Endothelial cell of umbilical vein (primary cell): ENCODE measurements around the gene AIF1. TPM values are rescaled to one million over a fixed set of nuclear protein-coding genes. Genes with fewer than 3 reads are reported as not detected.

Source experiments
- BruUV-seq: library from RNA; stranded (reverse); fragments of 400-500 nt; replicated peaks from 2 replicates; lab custom pipeline; 2021; lab: Mats Ljungman, UMichigan
- CTCF ChIA-PET: fragments of 300-600, 350-600 bp; sonication (Branson Sonifier 250); formaldehyde crosslinking; loops from one replicate; lab custom pipeline; 2021; ENCODE audit warnings: antibody characterized with exemption, inconsistent platforms; lab: Charles Lee
- POLR2A ChIA-PET: fragments of 300-600, 350-600 bp; sonication (Branson Sonifier 250); formaldehyde crosslinking; loops from one replicate; lab custom pipeline; 2021; ENCODE audit warnings: antibody characterized with exemption, inconsistent platforms; lab: Charles Lee
- DNase-seq: peaks from one replicate; pipeline ENCODE4 v3.0.0-alpha.2; 2011; ENCODE audit warnings: low read depth, low spot score
- FAIRE-seq: peaks from 2 replicates; lab custom pipeline; 2011; peaks lifted over from hg19 to GRCh38; lab: Jason Lieb, UNC
- H2AFZ ChIP-seq: 2 replicates; pipeline ENCODE4 v1.6.0; 2012; ENCODE audit warnings: low read depth, low read length, control low read depth, inconsistent platforms
- H3K27ac ChIP-seq: 2 replicates; pipeline ENCODE4 v1.5.1; 2011; ENCODE audit warnings: low read depth, mild to moderate bottlenecking, control low read depth, low read length, moderate library complexity; ENCODE audit not compliant: insufficient read depth
- H3K27me3 ChIP-seq, 2 experiments: 2 replicates each; pipeline versions ENCODE4 v1.6.0 to v1.6.1; 2011; ENCODE audit warnings: low read length in 2 of 2, mixed read lengths in 1 of 2; ENCODE audit not compliant: control insufficient read depth in 2 of 2, insufficient read depth in 2 of 2
- H3K36me3 ChIP-seq, 2 experiments: 2 replicates in 1 of 2; 3 replicates in 1 of 2; pipeline ENCODE4 v1.5.1; 2011; ENCODE audit warnings: low read length in 2 of 2, mild to moderate bottlenecking in 1 of 2, moderate library complexity in 1 of 2; ENCODE audit not compliant: control insufficient read depth in 2 of 2, insufficient read depth in 2 of 2; ENCODE audit errors: extremely low read depth in 1 of 2
- H3K4me1 ChIP-seq: 3 replicates; pipeline ENCODE4 v1.5.1; 2011; ENCODE audit warnings: mild to moderate bottlenecking, low read length; ENCODE audit not compliant: control insufficient read depth, insufficient read depth; ENCODE audit errors: extremely low read depth
- H3K4me2 ChIP-seq: 2 replicates; pipeline ENCODE4 v1.6.1; 2011; ENCODE audit warnings: low read length, control low read depth, mixed read lengths; ENCODE audit not compliant: insufficient read depth
- H3K4me3 ChIP-seq, 3 experiments: fragments of 200-600 bp in 1 of 3; sonication (generic), shearing (Covaris generic) in 1 of 3; replicated peaks in 1 of 3; 2 replicates each; pipeline ENCODE4 v1.5.1; 2011 to 2016; ENCODE audit warnings: control low read depth in 3 of 3, low read length in 3 of 3, mild to moderate bottlenecking in 2 of 3, inconsistent platforms in 1 of 3, low read depth in 1 of 3, moderate library complexity in 1 of 3; ENCODE audit not compliant: insufficient read depth in 1 of 3
- H3K79me2 ChIP-seq: 2 replicates; pipeline ENCODE4 v1.6.0; 2012; ENCODE audit warnings: low read length, inconsistent platforms; ENCODE audit not compliant: control insufficient read depth, insufficient read depth
- H3K9ac ChIP-seq: replicated peaks from 2 replicates; pipeline ENCODE3; 2011; ENCODE audit warnings: low read length, control low read depth; ENCODE audit not compliant: insufficient read depth; ENCODE audit errors: extremely low read depth
- H3K9me1 ChIP-seq: replicated peaks from 3 replicates; pipeline ENCODE4 v1.6.0; 2011; ENCODE audit warnings: mild to moderate bottlenecking, low read length; ENCODE audit not compliant: control insufficient read depth, insufficient read depth; ENCODE audit errors: extremely low read depth
- H3K9me3 ChIP-seq: replicated peaks from 2 replicates; pipeline ENCODE4 v1.5.1; 2012; ENCODE audit warnings: low read length, inconsistent platforms; ENCODE audit not compliant: control insufficient read depth, insufficient read depth
- H4K20me1 ChIP-seq: replicated peaks from 2 replicates; pipeline ENCODE3; 2011; ENCODE audit warnings: mild to moderate bottlenecking, low read length; ENCODE audit not compliant: control insufficient read depth, insufficient read depth; ENCODE audit errors: extremely low read depth
- EZH2 ChIP-seq: IDR thresholded peaks from 2 replicates; pipeline ENCODE4 v1.6.1; 2012; ENCODE audit warnings: borderline replicate concordance, low read depth, mild to moderate bottlenecking, moderate library complexity, low read length, inconsistent platforms; ENCODE audit not compliant: severe bottlenecking
- JUN ChIP-seq: IDR thresholded peaks from 2 replicates; pipeline ENCODE4 v1.6.1; 2011; ENCODE audit warnings: borderline replicate concordance, low read depth; ENCODE audit not compliant: insufficient read length, insufficient read depth
- MYC ChIP-seq: IDR thresholded peaks from one replicate; pipeline ENCODE4 v1.6.1; 2011; ENCODE audit warnings: mild to moderate bottlenecking, low read depth, low read length
- POLR2AphosphoS5 ChIP-seq: IDR thresholded peaks from 2 replicates; pipeline ENCODE4 v1.6.1; 2012; ENCODE audit warnings: low read depth, mild to moderate bottlenecking, control low read depth, low read length, moderate library complexity; ENCODE audit not compliant: insufficient read depth
- dilution Hi-C: fragments of 300-500 bp; cut with MboI; formaldehyde crosslinking; loops from one replicate; pipeline ENCODE4 v1.15.0; 2019; ENCODE audit warnings: low sequenced_read_pairs; ENCODE audit not compliant: extremely low pct_ligation_motif_present
- intact Hi-C: fragments of 100-400 bp; cut with micrococcal nuclease; formaldehyde crosslinking; loops from one replicate; pipeline ENCODE4 v1.10.0; 2022
- polyA plus RNA-seq, 4 experiments: library from polyadenylated mRNA; depleted of rRNA in 3 of 4; stranded (reverse) in 3 of 4; unstranded in 1 of 4; fragments of >200 nt; gene quantifications; 2 replicates each; pipeline versions ENCODE4 v1.2.1 to v1.2.3, GENCODE V29; 2011 to 2012; ENCODE audit warnings: missing spikeins in 1 of 4
- total RNA-seq: library from RNA; stranded (reverse); gene quantifications from 2 replicates; pipeline ENCODE4 v1.2.3, GENCODE V29; 2021
- TF ChIP-seq, protein P1 (sequence below): IDR thresholded peaks from 2 replicates; pipeline ENCODE4 v1.6.1; 2011; ENCODE audit not compliant: insufficient read depth, insufficient read length
- TF ChIP-seq, protein P2 (sequence below), 2 donors: IDR thresholded peaks; 1 replicate in 1 of 2; 2 replicates in 1 of 2; pipeline ENCODE4 v1.5.1; 2011; ENCODE audit warnings: low read length in 2 of 2, mild to moderate bottlenecking in 2 of 2, moderate library complexity in 2 of 2, control low read depth in 1 of 2, inconsistent platforms in 1 of 2, low read depth in 1 of 2; ENCODE audit not compliant: insufficient read depth in 1 of 2; ENCODE audit errors: extremely low read depth in 1 of 2

AIF1 gene
- total and polyA plus RNA-seq, 2 donors (not counting 3 experiments of a cell fraction or from before 2014, with no cell fraction given), result not detected

DNA sequence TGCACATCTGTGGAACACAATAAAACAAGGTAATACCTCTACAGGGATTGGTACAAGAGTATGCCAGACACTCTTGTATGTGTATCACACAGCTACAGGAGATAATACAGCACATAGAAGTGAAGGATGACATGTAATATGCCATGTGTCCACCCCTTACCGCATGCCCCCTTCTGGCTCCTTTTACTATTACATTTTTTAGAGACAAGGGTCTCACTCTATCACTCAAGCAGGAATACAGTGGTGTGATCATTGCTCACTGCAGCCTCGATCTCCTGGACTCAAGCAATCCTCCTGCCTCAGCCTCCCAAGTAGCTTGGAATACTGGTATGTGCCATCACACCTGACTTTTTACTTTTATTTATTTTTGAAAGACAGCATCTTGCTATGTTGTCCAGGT lies 18.0 kb upstream of the AIF1 start:
- Histone ChIP-seq H3K36me3 (no peaks in the 10 kb centered on the region), H3K9me3 (no peaks in the 10 kb centered on the region), H2AFZ (no peak overlapping the region), H3K9me1 (no peaks in the 10 kb centered on the region), H3K79me2 (no peaks in the 10 kb centered on the region), H3K4me1 (no peaks in the 10 kb centered on the region), H3K27me3 (no peaks in the 10 kb centered on the region), H3K9ac (no peak overlapping the region), H3K27ac (no peak overlapping the region), H4K20me1 (no peaks in the 10 kb centered on the region), H3K4me2 (no peak overlapping the region), H3K4me3 (no peak overlapping the region)
- POLR2A ChIA-PET, result interaction anchor here (4.6 kb wide), 1 partner anchor 46 kb away, joined by 22 read pairs; no protein-coding TSS in a partner anchor
- peak; percentile 84 for FAIRE-seq
- no TSS peak for BruUV-seq
- CTCF ChIA-PET, result interaction anchor here (1.2 to 32.6 kb wide), 5 partner anchors 10 to 103 kb away, joined by 5 to 1517 read pairs (median 45); partner anchors contain the start of genes ATP6V1G2, DDX39B, LST1 and LTB
- dilution Hi-C loops (no loop called here), intact Hi-C loops (no loop called here)
- no peak for TF ChIP-seq POLR2AphosphoS5
- TF ChIP-seq MYC, result peak; percentile 61
- TF ChIP-seq, protein P1, sequence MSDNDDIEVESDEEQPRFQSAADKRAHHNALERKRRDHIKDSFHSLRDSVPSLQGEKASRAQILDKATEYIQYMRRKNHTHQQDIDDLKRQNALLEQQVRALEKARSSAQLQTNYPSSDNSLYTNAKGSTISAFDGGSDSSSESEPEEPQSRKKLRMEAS, result peak; percentile 22
- TF ChIP-seq EZH2, result no peak
- TF ChIP-seq JUN, result no peak
- TF ChIP-seq, protein P2, sequence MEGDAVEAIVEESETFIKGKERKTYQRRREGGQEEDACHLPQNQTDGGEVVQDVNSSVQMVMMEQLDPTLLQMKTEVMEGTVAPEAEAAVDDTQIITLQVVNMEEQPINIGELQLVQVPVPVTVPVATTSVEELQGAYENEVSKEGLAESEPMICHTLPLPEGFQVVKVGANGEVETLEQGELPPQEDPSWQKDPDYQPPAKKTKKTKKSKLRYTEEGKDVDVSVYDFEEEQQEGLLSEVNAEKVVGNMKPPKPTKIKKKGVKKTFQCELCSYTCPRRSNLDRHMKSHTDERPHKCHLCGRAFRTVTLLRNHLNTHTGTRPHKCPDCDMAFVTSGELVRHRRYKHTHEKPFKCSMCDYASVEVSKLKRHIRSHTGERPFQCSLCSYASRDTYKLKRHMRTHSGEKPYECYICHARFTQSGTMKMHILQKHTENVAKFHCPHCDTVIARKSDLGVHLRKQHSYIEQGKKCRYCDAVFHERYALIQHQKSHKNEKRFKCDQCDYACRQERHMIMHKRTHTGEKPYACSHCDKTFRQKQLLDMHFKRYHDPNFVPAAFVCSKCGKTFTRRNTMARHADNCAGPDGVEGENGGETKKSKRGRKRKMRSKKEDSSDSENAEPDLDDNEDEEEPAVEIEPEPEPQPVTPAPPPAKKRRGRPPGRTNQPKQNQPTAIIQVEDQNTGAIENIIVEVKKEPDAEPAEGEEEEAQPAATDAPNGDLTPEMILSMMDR (IDR thresholded peaks at IDR 0.05; ENCODE audit: extremely low read depth in 1 of 2, insufficient read depth in 1 of 2, low read depth in 1 of 2, low read length in 2 of 2), result peak; percentile 43 to 47
- DNase-seq, result peak; percentile 67
